ENCODE results near the gene ZNF407.

Gene ZNF407

DNA sequence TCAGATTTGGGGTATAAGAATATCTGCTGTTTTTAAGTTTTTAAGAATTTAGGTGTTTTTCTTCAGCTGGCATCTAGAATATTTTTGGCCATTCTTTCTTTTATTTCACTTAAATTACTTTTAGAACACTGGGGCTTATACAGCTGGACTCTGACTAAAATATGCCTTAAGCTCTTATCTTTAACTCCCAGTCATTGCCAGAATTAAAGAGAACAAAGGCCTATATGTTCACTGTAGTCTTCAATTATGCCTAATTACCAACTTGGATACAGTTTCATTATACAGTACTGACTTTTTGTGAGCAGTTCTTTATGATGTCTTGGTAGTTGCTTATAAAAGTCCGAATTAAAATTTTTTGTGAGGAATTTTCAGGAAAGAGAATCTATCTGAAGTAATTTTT lies 192.8 kb downstream of the ZNF407 start:
- no peak overlapping the region for H3K4me3 Mint-ChIP-seq
- no peak for DNase-seq
- no peaks in the 10 kb centered on the region for H3K9me3 Mint-ChIP-seq
- H3K27me3 Mint-ChIP-seq (ENCODE audit: low read depth, poor library complexity), result no peaks in the 10 kb centered on the region
- TF ChIP-seq, protein P1, sequence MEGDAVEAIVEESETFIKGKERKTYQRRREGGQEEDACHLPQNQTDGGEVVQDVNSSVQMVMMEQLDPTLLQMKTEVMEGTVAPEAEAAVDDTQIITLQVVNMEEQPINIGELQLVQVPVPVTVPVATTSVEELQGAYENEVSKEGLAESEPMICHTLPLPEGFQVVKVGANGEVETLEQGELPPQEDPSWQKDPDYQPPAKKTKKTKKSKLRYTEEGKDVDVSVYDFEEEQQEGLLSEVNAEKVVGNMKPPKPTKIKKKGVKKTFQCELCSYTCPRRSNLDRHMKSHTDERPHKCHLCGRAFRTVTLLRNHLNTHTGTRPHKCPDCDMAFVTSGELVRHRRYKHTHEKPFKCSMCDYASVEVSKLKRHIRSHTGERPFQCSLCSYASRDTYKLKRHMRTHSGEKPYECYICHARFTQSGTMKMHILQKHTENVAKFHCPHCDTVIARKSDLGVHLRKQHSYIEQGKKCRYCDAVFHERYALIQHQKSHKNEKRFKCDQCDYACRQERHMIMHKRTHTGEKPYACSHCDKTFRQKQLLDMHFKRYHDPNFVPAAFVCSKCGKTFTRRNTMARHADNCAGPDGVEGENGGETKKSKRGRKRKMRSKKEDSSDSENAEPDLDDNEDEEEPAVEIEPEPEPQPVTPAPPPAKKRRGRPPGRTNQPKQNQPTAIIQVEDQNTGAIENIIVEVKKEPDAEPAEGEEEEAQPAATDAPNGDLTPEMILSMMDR (IDR thresholded peaks at IDR 0.05), result no peak
- H3K27ac Mint-ChIP-seq, result no peak overlapping the region
- no peaks in the 10 kb centered on the region for H3K36me3 Mint-ChIP-seq (ENCODE audit: low read depth)
- peaks cover 13% of the 10 kb centered on the region for H3K4me1 Mint-ChIP-seq

DNA sequence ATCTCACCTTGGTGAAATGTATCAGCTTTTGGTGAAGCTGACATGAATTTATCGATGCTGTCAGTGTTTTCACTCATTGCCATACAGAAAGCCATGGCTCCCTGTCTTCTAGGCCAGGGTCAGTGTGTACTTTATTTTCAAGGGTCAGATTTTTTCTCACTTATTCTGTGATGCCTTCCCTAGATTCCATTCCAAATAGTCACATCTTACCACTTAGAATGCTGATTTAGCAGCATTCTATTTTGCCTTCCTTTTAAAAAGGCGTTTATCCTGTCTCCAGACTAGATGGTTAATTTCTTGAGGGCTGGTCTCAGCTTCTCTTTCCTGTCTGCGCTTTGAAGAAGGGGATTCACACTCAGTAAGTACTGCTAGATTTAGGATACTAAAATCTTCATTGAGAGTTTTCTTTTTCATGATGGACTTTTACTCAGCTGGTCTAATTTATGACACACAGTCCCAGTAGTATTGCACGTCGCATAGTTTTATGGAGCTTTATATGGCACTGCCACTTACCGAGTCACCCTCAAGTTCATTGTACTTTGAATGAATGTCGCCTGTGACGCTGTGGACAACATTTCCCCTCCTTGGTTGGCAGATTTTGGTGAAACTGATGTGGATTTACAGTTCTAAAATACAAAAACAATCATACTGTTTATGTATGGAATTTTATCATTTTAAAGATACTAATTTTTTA lies 194.0 kb downstream of the ZNF407 start:
- no peaks in the 10 kb centered on the region for H3K27me3 Mint-ChIP-seq (ENCODE audit: low read depth, poor library complexity)
- no peaks in the 10 kb centered on the region for H3K36me3 Mint-ChIP-seq (ENCODE audit: low read depth)
- H3K9me3 Mint-ChIP-seq, result no peaks in the 10 kb centered on the region
- no peak overlapping the region for H3K4me3 Mint-ChIP-seq
- no peak for DNase-seq
- TF ChIP-seq, protein P1 (IDR thresholded peaks at IDR 0.05), result no peak
- peaks cover 19% of the 10 kb centered on the region for H3K4me1 Mint-ChIP-seq
- H3K27ac Mint-ChIP-seq, result no peak overlapping the region

DNA sequence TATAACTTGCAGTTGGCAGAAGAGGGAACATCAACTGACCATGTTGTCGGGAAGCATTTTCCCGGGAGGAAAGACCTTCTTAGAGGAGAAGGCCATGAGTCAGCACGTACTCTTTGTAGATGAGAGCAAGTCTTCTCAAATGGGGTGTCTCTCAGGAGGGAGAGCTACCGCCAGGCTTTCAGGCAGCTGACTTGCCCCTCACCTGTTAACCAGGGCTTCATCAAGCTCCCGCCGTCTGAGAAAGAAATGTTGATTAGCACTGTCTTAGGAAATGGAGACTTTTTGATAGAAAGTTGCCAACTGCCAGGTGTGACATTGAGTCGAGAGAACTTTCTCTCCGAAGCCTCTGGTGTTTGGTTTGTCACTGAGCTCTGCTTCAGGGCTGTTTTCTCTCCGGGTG lies 196.1 kb downstream of the ZNF407 start:
- Mint-ChIP-seq H3K4me3 (no peak overlapping the region), H3K4me1 (peaks cover 26% of the 10 kb centered on the region), H3K9me3 (no peaks in the 10 kb centered on the region), H3K27me3 (ENCODE audit: low read depth, poor library complexity) (no peaks in the 10 kb centered on the region), H3K27ac (peak overlapping the region; percentile 55), H3K36me3 (ENCODE audit: low read depth) (no peaks in the 10 kb centered on the region)
- no peak for DNase-seq
- TF ChIP-seq, protein P1 (IDR thresholded peaks at IDR 0.05), result no peak

DNA sequence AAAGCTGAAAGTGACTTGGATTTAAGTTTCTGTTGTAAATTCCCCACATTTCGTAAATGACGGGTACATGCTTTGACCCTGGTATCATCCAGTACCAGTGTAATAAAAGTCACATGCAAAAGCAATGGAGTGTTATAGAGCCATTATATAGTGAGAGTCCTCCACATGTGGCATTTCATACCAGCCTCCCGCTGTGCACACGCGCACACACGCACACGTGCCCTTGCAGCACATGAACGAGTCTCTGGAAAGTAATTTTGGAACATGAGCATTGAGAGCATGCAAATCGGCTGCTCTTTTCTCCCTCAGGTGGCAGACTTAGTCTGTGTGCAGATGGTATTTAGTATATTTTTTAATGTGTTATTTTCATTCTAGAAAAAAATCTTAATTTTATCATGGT lies 198.1 kb downstream of the ZNF407 start:
- Mint-ChIP-seq H3K36me3 (ENCODE audit: low read depth) (no peaks in the 10 kb centered on the region), H3K4me1 (peaks cover 26% of the 10 kb centered on the region), H3K27ac (no peak overlapping the region), H3K4me3 (no peak overlapping the region), H3K9me3 (no peaks in the 10 kb centered on the region), H3K27me3 (ENCODE audit: low read depth, poor library complexity) (no peaks in the 10 kb centered on the region)
- TF ChIP-seq, protein P1 (IDR thresholded peaks at IDR 0.05), result no peak
- DNase-seq, result no peak

DNA sequence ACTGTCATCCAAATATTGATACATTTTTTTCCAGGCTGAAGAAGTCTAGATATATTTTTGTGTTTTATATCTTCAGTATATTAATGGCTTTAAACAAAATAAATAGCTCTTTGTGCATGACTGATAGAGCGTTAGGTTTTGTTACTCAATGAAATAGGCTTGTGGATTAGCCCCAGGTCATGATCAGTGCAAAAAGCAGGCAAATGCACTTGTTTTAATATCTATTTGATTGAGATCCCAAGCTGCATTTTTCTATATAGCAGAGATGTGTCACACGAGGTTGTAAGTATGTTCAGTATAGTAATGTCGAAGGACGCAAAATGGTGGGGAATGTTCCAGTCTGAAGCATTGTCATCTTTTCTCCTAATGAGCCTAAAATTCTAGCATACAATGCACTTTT lies 198.5 kb downstream of the ZNF407 start:
- Mint-ChIP-seq H3K9me3 (no peaks in the 10 kb centered on the region), H3K27me3 (ENCODE audit: low read depth, poor library complexity) (no peaks in the 10 kb centered on the region), H3K4me1 (peaks cover 26% of the 10 kb centered on the region), H3K27ac (no peak overlapping the region), H3K4me3 (no peak overlapping the region), H3K36me3 (ENCODE audit: low read depth) (no peaks in the 10 kb centered on the region)
- TF ChIP-seq, protein P1 (IDR thresholded peaks at IDR 0.05), result no peak
- DNase-seq, result no peak
